Femur (tissue), 1 donor: ENCODE measurements around the gene OAF.

ENCODE experiments used
- DNase-seq: peaks from one replicate; pipeline ENCODE4 v3.0.0-alpha.2; 2017

Gene OAF

GRCh38 chr11:120205596-120206161 lies 5.2 kb upstream of the OAF start:
- no peak for DNase-seq

- DNase-seq: no peak
These were observed 3.3 kb upstream of the OAF start for GRCh38 chr11:120207512-120207911.

GRCh38 chr11:120208001-120208441 lies 2.8 kb upstream of the OAF start:
- no peak for DNase-seq

DNA sequence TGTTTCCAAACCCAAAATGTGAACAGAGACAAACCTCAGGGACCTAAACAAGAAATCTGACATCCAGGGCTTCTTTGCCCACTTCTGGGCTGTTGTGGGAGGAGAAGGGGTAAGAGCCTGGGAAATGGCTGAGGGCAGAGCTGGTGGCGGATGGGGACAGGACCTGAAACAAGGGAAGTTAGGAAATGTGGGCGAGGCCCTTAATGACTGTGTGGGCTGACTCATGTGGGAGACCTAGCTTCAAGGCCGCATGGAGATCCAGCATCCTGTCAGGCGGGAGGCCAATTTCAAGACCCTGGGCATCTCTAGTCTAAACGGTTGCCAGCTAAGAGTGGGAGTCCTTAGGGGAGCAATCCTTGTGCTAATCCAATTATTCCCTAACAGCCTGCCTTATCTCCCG lies 2.1 kb upstream of the OAF start:
- DNase-seq: no peak

DNA sequence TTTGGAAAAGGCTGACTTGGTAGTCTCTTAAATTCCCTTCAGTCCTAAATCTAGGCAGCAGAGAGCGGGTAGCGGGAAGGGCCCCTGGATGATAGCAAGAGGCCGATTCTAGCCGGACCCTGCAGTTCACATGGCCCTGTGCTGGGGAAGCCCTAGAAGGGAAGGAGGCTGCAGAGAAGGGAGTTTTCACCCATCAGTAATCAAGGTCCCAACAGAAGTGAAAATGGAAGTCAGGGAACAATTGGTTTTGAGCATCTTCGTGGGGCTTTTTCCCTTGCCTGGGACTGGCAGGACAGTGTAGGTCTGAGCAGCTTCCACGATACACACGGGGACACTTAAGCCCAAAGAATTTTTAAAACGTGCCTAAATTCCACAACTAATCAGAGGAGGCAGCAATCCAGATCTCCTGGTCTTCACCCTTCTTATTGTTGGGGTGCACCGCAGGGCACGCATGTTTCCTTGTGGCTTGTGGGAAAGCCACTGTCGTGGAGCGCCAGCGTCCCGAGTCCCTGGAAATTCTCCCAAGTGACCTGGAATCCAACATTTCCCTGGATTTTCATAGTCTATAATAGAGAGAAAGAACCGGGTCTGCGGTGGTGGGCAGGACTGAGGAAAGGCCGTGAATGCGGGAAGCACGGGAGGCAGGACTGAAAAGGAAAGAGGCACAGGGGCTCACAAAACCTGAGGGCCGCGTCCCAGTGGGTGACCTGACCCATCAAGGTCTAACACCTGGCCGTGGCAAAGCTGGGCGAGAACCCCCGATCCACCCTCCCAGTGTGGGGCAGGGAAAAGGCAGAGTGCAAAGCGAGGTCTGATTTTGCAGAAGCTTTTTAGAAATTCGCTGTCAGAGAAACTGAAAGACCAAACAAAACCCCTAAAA lies 846 bp upstream of the OAF start:
- DNase-seq: no peak

GRCh38 chr11:120211522-120212258 lies 858 bp downstream of the OAF start:
- no peak for DNase-seq

DNA sequence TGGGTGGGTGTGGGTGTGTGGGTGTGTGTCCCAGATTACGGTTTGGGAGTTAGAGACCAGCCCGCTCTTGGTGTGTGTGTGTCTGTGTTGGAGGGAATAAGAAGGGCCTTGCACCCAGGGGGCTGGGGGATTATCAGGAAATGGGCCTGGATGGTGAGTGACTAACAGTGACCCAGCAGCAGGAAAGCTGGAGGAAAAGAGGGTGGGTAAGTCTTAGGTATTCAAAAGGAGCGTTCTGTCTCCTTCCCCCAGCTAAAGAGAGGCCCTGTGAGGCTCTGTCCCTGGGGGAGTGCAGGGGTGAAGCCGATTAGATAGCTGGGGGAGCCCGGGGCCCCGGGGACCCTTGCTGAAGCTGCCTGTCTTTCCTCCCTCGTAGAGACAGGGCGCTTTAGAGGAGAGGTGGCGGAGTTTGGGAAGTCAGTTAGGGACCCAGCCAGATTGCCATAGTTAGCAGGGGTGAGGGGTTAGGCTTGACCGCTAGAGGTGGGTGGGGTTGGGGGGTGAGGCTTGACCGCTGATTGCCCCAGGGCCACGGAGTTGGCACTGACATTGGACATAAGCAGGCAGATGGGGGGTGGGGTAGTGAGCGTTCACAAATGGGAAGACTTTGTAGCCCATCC lies 1.5 kb downstream of the OAF start:
- DNase-seq: no peak

DNA sequence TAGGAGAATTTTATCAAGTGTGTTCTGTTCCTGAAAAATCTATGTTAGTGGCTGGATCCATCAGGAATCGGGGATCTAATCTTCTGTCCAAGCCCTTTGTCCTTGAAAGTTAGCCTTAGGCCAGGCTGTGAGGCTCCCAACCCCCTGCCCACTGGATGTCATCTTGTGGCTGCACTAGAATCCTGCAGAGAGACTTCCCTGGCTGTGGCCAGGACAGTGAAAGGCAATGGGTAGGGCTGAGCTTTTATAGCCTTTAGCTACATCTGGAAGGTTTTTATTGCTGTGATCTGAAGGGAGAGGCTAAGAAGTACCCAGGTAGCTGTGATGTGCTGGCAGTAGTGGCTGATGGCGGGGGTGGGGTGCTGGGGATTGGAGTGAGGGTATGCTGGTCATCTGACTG lies 2.1 kb downstream of the OAF start:
- no peak for DNase-seq

DNA sequence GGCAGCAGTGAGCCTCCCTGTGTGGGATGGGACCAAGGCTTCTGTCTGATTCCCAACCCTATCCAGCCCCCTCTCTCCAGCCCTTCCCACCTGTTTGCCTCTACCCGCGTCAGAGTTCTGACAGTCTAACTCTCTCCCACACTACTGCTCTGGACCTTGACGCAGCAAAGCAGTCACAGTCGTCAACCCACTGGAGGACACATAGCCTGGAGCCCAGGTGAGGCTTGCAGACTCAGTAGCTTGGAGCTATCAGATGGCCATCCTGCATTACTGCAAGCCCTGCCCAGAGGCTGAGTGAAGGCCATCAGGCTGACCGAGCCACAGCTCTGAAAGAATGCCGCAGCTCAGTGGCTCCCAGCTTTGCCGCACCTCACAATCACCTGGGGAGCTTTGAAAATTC lies 3.7 kb downstream of the OAF start:
- no peak for DNase-seq

- DNase-seq: no peak
These were observed 4.8 kb downstream of the OAF start for GRCh38 chr11:120215634-120216033.

GRCh38 chr11:120216426-120217102 lies 5.7 kb downstream of the OAF start:
- DNase-seq: no peak

DNA sequence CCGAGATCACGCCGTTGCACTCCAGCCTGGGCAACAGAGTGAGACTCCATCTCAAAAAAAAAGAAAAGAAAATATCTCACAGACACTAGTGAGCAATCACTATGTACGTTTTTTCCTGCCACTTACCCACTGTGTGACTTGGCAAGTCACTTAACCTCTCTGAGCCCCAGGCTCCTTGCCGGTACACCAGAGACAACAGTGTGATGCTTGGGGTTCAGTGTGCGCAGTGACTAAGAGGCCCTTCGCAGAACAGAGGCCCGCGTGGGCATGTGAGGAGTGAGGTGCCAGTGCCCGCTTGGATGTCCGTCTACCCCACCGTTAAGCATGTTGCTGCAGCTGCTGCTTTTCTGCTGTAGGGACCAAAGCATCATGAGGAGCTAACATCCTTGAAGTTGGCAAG lies 6.7 kb downstream of the OAF start:
- DNase-seq: no peak

GRCh38 chr11:120217941-120218694 lies 7.3 kb downstream of the OAF start:
- no peak for DNase-seq

DNA sequence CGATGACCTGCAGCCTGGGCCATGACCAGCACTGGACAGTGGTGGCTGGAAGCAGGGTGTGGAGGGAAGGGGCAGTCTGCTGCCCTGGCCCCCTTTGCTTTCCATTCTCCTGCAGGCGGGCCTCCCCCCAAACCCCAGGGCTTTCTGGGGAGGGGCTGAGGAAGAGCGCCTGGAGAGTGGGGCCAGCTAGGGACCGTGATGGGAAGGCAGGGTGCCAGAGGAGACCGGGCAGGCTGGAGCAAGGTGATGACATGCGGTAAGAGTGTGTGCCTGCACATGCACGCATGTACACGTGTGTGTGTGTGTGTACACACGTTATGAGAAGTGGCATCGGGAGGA lies 7.8 kb downstream of the OAF start:
- no peak for DNase-seq

DNA sequence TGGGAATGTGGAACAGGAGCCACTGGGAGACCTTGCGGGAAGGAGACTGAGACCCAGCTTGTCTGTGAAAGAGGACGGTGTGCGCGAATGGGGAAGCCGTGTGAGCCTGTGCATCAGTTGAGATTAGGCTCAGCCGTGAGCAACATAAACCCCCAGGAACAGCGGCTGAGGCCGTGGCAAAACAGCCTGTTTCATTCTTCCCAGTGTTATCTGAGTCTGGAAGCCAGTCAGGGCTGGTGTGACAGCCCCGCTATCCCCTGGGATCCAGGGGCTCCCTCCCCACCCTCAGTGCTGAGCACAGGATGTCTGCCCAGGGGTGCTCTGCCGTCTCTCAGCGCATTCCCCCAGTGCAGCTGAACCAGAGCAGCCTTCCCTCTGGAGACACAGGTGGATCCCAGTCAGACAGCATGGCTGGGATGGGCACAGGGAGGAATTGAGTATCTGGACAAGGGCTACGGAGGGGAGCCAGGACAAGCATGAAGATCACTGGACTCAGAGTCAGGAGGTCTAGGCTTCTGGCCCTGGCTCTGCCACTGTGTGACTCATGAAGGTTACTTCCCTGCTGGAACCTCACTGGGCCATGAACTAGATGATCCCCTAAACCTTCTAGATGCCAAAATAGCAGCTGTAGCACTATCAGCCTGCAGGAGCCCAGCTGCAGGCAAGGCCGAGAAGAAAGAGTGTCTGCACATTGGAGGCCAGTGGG lies 8.6 kb downstream of the OAF start:
- DNase-seq: no peak

DNA sequence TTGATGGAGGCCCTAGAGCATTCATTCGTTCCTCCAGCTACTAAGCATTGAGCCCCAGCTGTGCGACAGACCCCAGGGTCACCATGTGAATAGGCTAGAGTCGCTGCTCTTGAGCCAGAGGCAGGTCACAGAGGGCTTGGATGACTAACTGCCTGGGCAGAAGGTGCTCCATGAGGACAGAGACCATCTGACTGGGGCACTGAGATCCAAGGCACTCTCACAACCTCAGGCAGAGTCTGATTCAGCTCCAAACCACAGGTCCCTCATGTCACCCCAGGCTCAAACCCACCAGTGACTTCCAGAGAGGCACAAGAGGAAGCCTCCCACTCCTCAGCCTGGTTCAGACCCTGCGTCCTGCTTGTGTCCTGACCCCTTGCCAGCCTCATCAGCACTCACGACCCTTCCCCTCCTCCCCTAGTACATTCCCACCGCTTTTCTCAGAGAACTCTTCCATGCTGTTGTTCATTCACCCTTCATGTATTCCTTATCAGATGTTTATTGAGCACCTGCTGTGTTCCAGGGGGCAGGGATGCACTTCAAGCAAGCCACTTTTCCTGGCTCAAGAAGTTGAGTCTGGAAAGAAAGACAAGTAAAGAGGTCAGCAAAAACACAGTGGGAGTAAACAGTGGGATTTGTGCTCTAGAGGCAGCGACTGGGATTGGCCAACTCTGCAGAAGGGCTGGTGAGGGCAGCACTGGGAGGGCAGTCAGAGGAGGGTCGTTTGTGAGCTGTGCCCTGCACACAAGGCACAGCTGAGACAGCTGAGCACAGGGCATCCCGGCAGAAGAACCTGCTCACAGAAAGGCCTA lies 9.3 kb downstream of the OAF start:
- DNase-seq: no peak

DNA sequence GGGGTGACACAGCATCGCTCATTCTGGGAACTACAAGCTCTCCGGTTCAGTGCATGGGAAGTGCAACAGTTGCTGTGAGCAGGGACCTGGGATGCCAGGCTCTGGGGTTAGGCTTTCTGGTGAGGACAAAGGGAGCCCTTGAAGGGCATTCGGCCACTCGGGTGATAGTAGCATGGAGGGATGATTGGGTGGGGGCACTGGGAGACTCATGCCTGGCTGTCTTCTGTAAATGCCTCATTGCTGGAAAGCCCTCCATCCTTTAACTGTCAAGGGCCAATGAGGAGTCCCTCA lies 9.9 kb downstream of the OAF start:
- no peak for DNase-seq

DNA sequence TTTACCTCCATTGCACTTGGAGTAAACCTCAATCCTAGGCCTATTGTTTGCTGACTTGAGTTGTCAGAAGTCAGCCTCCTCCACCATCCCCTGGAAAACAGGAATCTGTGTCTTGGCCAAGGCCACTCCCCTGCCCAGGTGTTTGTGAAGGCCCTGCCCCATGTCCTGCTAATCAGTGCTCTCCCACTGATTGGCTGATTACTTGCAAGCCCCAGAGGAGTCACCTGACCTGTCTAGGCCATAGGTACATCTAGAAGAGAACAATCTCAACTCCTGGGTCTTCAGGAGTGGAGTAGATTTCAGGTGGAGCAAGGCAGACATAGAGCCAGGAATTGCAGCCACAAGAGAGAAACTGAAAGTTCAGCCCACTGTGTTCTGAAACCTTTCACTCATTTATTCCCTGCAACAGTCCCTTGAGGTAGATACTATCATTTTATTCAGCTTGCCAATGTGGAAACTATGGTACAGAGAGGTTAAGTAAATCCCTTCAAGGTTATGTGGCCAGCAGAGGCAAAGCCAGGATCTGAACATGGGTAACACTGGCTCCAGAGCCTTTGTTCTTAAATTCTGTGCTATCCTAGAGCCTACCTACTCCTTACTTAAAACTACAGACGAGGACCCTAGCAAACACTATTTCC lies 10.4 kb downstream of the OAF start:
- DNase-seq: no peak

DNA sequence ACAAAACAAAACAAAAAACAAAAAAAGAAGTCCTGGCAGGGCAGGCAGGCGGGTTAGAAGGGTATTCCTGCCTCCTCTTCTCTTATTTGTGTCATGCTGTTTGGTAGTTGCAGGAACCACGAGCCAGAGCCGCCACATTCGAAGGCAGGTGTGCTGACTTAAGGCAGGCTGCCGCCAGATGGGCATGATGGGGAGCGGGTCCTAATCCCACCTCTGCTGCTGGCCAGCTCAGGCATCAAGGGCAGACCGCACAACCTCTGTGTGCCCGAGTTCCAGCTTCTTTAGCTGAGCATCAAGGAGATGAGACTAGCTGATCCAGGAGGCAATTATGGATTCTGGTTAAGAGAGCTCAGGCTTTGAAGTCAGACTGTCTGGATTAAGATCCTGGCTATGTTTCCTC lies 12.1 kb downstream of the OAF start:
- DNase-seq: no peak

DNA sequence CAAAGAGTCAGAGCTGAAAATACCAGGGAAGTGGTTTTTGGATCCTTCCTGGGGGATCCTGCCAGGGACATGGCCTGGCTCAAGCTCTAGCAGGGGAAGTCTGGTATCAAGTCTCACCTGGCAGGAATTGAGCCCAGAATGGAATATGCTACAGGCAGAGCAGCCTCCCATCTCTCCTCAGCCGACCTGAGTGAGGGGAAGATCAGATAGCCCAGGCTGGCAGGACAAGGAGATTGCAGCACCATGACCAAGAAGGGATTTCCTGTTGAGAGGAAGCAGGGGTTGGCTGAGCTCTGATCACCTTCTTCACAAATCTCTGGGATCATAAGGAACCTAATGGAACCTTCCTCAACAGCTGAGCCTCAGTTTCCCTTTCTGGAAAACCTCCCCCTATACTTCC lies 13.0 kb downstream of the OAF start:
- DNase-seq: no peak
